ENCODE measurements around the gene THAP11. TPM values are rescaled to one million over a fixed set of nuclear protein-coding genes. Genes with fewer than 3 reads are reported as not detected.

The THAP11 gene
- total RNA-seq, 6 experiments from 2014 or later = 8.9 to 23.9 (median 11.7) TPM

GRCh38 chr16:67801883-67802282, 40.2 kb upstream of the THAP11 start:
- Histone ChIP-seq H3K4me3 (no peak overlapping the region), H3K27ac (no peak overlapping the region), H3K27me3 (no peaks in the 10 kb centered on the region), H3K4me1 (peaks cover 0 to 25% (median 6%) of the 10 kb centered on the region in 4 donors), H3K36me3 (peaks cover 0 to 44% (median 8%) of the 10 kb centered on the region in 4 donors), H3K9me3 (no peaks in the 10 kb centered on the region)
- 83% methylated on average over 1 of the region's 2 CpGs for WGBS (ENCODE audit: insufficient coverage, low coverage, low lambda C conversion rate, missing lambda C conversion rate)
- DNase-seq = no peak
- no peak for TF ChIP-seq CTCF (IDR thresholded peaks at IDR 0.05)
- TF ChIP-seq POLR2A (IDR thresholded peaks at IDR 0.05) = no peak
- intact Hi-C loops (cut with DNase I) = loop anchor here in 1 of 2 donors (10.0 kb wide), 1 partner anchor 127 kb away; no protein-coding TSS in a partner anchor
- no peak for ATAC-seq

- H3K27ac ChIP-seq = no peak overlapping the region
- H3K9me3 ChIP-seq = no peaks in the 10 kb centered on the region
- 74% methylated on average over 3 of the region's 3 CpGs for WGBS (ENCODE audit: insufficient coverage, low coverage, low lambda C conversion rate, missing lambda C conversion rate)
- ATAC-seq (no peak), DNase-seq (no peak)
- no peak overlapping the region for H3K4me3 ChIP-seq
- intact Hi-C loops (cut with DNase I) = loop anchor here in 1 of 2 donors (10.0 kb wide), 1 partner anchor 129 kb away; no protein-coding TSS in a partner anchor
- H3K27me3 ChIP-seq = no peaks in the 10 kb centered on the region
- H3K4me1 ChIP-seq = peaks cover 0 to 30% (median 6%) of the 10 kb centered on the region in 4 donors
- H3K36me3 ChIP-seq = peaks cover 0 to 27% (median 8%) of the 10 kb centered on the region in 4 donors
- no peak for TF ChIP-seq POLR2A (IDR thresholded peaks at IDR 0.05)
- TF ChIP-seq CTCF (IDR thresholded peaks at IDR 0.05) = no peak
Measured at GRCh38 chr16:67803894-67804293, 38.2 kb upstream of the THAP11 start.

GRCh38 chr16:67804853-67805542, 37.1 kb upstream of the THAP11 start:
- intact Hi-C loops (cut with DNase I) = loop anchor here in 1 of 2 donors (10.0 kb wide), 1 partner anchor 130 kb away; no protein-coding TSS in a partner anchor
- TF ChIP-seq POLR2A (IDR thresholded peaks at IDR 0.05) (no peak), CTCF (IDR thresholded peaks at IDR 0.05) (no peak)
- Histone ChIP-seq H3K36me3 (peaks cover 0 to 21% (median 7%) of the 10 kb centered on the region in 4 donors), H3K4me3 (peak overlapping the region; percentile 91 to 98 (median 96)), H3K4me1 (peaks cover 0 to 30% (median 6%) of the 10 kb centered on the region in 4 donors), H3K9me3 (no peaks in the 10 kb centered on the region), H3K27me3 (no peaks in the 10 kb centered on the region), H3K27ac (peak overlapping the region; percentile 59 to 85 (median 76))
- peak in 2 of 4 donors; percentile 2 to 8 for ATAC-seq
- 28% methylated on average over 4 of the region's 4 CpGs for WGBS (ENCODE audit: insufficient coverage, low coverage, low lambda C conversion rate, missing lambda C conversion rate)
- peak in 1 of 3 donors; percentile 60 for DNase-seq

- peak in 3 of 4 donors; percentile 0 to 2 (median 1) for ATAC-seq
- Histone ChIP-seq H3K36me3 (peaks cover 0 to 18% (median 4%) of the 10 kb centered on the region in 4 donors), H3K4me1 (peaks cover 0 to 30% (median 6%) of the 10 kb centered on the region in 4 donors), H3K27me3 (no peaks in the 10 kb centered on the region), H3K27ac (peak overlapping the region; percentile 59 to 85 (median 76)), H3K4me3 (peak overlapping the region; percentile 91 to 98 (median 96)), H3K9me3 (no peaks in the 10 kb centered on the region)
- no peak for TF ChIP-seq POLR2A (IDR thresholded peaks at IDR 0.05)
- TF ChIP-seq CTCF (IDR thresholded peaks at IDR 0.05) = no peak
- WGBS (ENCODE audit: insufficient coverage, low coverage, low lambda C conversion rate, missing lambda C conversion rate) = 5% methylated on average over 4 of the region's 26 CpGs
- intact Hi-C loops (cut with DNase I) = loop anchor here in 1 of 2 donors (10.0 kb wide), 1 partner anchor 131 kb away; no protein-coding TSS in a partner anchor
- peak in 2 of 3 donors; percentile 35 to 62 for DNase-seq
Measured at GRCh38 chr16:67805718-67806427, 36.2 kb upstream of the THAP11 start.
